Measurements from ENCODE around the gene TBC1D1.

DNA sequence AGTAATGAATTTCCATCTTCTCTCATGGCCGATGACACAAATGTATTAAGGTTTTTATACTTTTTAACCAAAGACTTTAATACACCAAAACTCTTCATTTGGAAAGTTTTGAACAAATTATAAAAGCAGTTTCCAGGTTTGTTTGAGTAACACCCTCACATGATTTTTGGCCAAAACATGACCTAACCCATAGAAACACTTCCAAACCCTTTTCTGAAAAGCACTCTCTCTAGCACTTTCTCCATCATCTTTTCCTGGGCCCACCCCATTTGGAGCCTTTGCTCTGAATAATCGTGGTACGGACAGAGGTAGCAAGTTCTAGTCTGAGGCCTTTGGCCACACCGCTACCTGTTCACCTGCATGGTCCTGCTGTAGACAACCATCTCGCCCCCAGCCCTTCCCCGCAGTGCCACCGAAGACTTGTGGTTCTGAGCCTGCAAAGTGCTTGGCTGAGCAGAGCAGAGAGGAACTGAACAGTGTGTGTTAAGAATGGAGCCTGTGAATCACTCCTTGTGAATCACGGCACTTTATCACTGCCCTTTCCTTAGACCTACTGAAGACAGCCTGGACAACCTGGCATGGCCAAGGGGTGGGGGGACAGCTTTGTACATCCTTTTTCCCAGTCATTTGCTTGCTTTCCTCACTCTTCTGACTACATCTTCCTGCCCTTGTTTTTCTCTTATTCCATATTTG lies 251.1 kb downstream of the TBC1D1 start:
- TF ChIP-seq POLR2A (IDR thresholded peaks at IDR 0.05; ENCODE audit: low read depth, low read length) (no peak), POLR2AphosphoS5 (IDR thresholded peaks at IDR 0.05; ENCODE audit: low read depth, low read length) (no peak)
